Neural progenitor cell (in vitro differentiated cells): ENCODE data around the gene NEDD4L. TPM values are rescaled to one million over a fixed set of nuclear protein-coding genes. Genes with fewer than 3 reads are reported as not detected.

Experiments
- DNase-seq: peaks from one replicate; pipeline ENCODE4 v3.0.0-alpha.2; 2016; ENCODE audit warnings: low spot score
- H2AFZ ChIP-seq: fragments of 200-600 bp; sonication (generic); replicated peaks from 2 replicates; pipeline ENCODE4 v1.6.1; 2016; ENCODE audit warnings: antibody characterized with exemption
- H3F3A ChIP-seq: fragments of 200-600 bp; sonication (generic); 2 replicates; pipeline ENCODE4 v1.6.1; 2016; ENCODE audit warnings: antibody characterized with exemption, low read depth
- H3K27ac ChIP-seq: fragments of 200-600 bp; sonication (generic); 2 replicates; pipeline ENCODE4 v1.5.1; 2016; ENCODE audit warnings: mild to moderate bottlenecking
- H3K27me3 ChIP-seq: fragments of 200-600 bp; sonication (generic); 2 replicates; pipeline ENCODE4 v1.6.1; 2016; ENCODE audit warnings: mild to moderate bottlenecking, moderate library complexity
- H3K36me3 ChIP-seq: fragments of 200-600 bp; sonication (generic); 2 replicates; pipeline ENCODE4 v1.5.1; 2016
- H3K4me1 ChIP-seq: fragments of 200-600 bp; sonication (generic); 2 replicates; pipeline ENCODE4 v1.6.1; 2016; ENCODE audit warnings: mixed run types
- H3K4me2 ChIP-seq: fragments of 200-600 bp; sonication (generic); 2 replicates; pipeline ENCODE4 v1.6.1; 2016
- H3K4me3 ChIP-seq: fragments of 200-600 bp; sonication (generic); 2 replicates; pipeline ENCODE4 v1.5.1; 2016
- H3K79me2 ChIP-seq: fragments of 200-600 bp; sonication (generic); 2 replicates; pipeline ENCODE4 v1.6.1; 2016; ENCODE audit warnings: low read depth
- H3K9ac ChIP-seq: fragments of 200-600 bp; sonication (generic); 2 replicates; pipeline ENCODE4 v1.6.1; 2016
- H3K9me3 ChIP-seq: fragments of 200-600 bp; sonication (generic); 2 replicates; pipeline ENCODE4 v1.5.1; 2016; ENCODE audit warnings: low read depth
- H4K20me1 ChIP-seq: fragments of 200-600 bp; sonication (generic); 2 replicates; pipeline ENCODE4 v1.6.1; 2016; ENCODE audit warnings: low read depth
- H3K27ac Mint-ChIP-seq: 3 replicates; pipeline ENCODE4 v1.8.0; 2021; ENCODE audit warnings: mixed read lengths
- H3K27me3 Mint-ChIP-seq: 2 replicates; pipeline ENCODE4 v1.8.0; 2022; ENCODE audit warnings: low read depth, mild to moderate bottlenecking, inconsistent platforms, moderate library complexity, mixed read lengths; ENCODE audit not compliant: insufficient read depth
- H3K36me3 Mint-ChIP-seq: 3 replicates; pipeline ENCODE4 v1.8.0; 2021; ENCODE audit warnings: mixed read lengths
- H3K4me1 Mint-ChIP-seq: 3 replicates; pipeline ENCODE4 v1.8.0; 2021; ENCODE audit warnings: mixed read lengths
- H3K4me3 Mint-ChIP-seq: 3 replicates; pipeline ENCODE4 v1.8.0; 2021; ENCODE audit warnings: mild to moderate bottlenecking, moderate library complexity, mixed read lengths
- H3K9me3 Mint-ChIP-seq: 3 replicates; pipeline ENCODE4 v1.8.0; 2020; ENCODE audit warnings: mixed read lengths
- CTCF ChIP-seq: fragments of 200-600 bp; sonication (generic); IDR thresholded peaks from 2 replicates; pipeline ENCODE4 v1.5.1; 2017; ENCODE audit warnings: antibody characterized with exemption, mild to moderate bottlenecking
- EZH2 ChIP-seq: fragments of 200-600 bp; sonication (generic); IDR thresholded peaks from 2 replicates; pipeline ENCODE4 v1.6.1; 2017; ENCODE audit warnings: antibody characterized with exemption, mild to moderate bottlenecking, moderate library complexity
- EZH2phosphoT487 ChIP-seq: fragments of 200-600 bp; sonication (generic); IDR thresholded peaks from 2 replicates; pipeline ENCODE4 v1.6.1; 2017; ENCODE audit warnings: antibody characterized with exemption
- total RNA-seq: library from RNA; depleted of rRNA; stranded (reverse); fragments of >200 nt; gene quantifications from 2 replicates; pipeline ENCODE4 v1.2.3, GENCODE V29; 2015; ENCODE audit warnings: low replicate concordance

The NEDD4L gene
- total RNA-seq, 1 donor from 2014 or later = 55.5 TPM

DNA sequence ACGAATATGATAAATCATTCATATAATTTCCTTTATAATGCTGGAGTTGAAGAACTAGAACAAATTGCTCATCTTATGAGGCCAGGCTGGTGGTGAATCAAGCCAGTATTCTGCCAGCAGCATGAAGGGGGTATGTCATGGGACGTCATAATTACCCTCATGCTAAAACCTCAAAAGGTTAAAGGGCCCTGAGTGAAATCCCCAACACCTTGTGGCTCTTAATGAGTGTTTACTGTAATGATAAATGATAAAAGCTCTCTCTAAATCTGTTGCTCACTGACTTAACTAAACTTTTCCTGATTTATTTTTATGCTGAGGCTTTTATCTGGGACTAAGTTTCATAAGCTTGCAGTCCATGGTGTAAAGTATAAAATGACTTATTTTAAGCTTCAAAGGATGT, 18.3 kb upstream of the NEDD4L start:
- H2AFZ ChIP-seq = no peak overlapping the region
- H3K27ac ChIP-seq = no peak overlapping the region
- no peaks in the 10 kb centered on the region for H3K9me3 ChIP-seq
- Mint-ChIP-seq H3K36me3 (no peaks in the 10 kb centered on the region), H3K9me3 (no peaks in the 10 kb centered on the region), H3K4me1 (peaks cover 23% of the 10 kb centered on the region), H3K27ac (no peak overlapping the region), H3K27me3 (peaks cover 2% of the 10 kb centered on the region), H3K4me3 (no peak overlapping the region)
- H3K9ac ChIP-seq = no peak overlapping the region
- H3K4me3 ChIP-seq = no peak overlapping the region
- H3K4me1 ChIP-seq = peaks cover 40% of the 10 kb centered on the region
- H3K36me3 ChIP-seq = no peaks in the 10 kb centered on the region
- peaks cover 39% of the 10 kb centered on the region for H3F3A ChIP-seq
- TF ChIP-seq EZH2phosphoT487 (no peak), CTCF (no peak), EZH2 (no peak)
- no peak overlapping the region for H3K4me2 ChIP-seq
- H3K79me2 ChIP-seq = no peaks in the 10 kb centered on the region
- no peak for DNase-seq
- no peaks in the 10 kb centered on the region for H4K20me1 ChIP-seq
- no peaks in the 10 kb centered on the region for H3K27me3 ChIP-seq

DNA sequence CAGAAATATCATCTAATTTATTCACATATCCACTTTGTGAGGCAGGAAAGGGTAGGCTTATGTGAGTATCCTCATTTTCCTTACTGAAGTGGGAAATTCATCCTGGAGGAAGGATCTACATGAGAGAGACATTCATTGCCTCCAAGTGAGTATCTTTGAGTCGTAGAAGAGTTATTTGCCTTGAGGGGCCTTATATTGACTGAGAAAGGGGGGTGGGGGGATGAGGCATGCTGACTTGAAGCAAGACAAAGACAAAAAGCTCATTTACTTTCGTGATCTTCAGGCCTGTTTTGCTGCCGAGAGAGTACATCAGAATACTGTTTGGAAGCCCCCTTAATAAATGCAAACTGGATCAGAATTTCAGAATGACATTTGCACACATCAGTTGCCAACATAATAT, 17.6 kb upstream of the NEDD4L start:
- no peaks in the 10 kb centered on the region for H3K9me3 ChIP-seq
- H3K9me3 Mint-ChIP-seq = no peaks in the 10 kb centered on the region
- no peaks in the 10 kb centered on the region for H3K27me3 ChIP-seq
- peaks cover 2% of the 10 kb centered on the region for H3K27me3 Mint-ChIP-seq
- H3K4me3 ChIP-seq = no peak overlapping the region
- H3K4me1 Mint-ChIP-seq = peaks cover 23% of the 10 kb centered on the region
- H3F3A ChIP-seq = peaks cover 39% of the 10 kb centered on the region
- no peaks in the 10 kb centered on the region for H3K36me3 ChIP-seq
- no peak overlapping the region for H2AFZ ChIP-seq
- DNase-seq = peak; percentile 9
- no peak overlapping the region for H3K4me3 Mint-ChIP-seq
- H3K4me2 ChIP-seq = peak overlapping the region; percentile 26
- H3K27ac Mint-ChIP-seq = no peak overlapping the region
- H3K9ac ChIP-seq = no peak overlapping the region
- H3K4me1 ChIP-seq = peaks cover 40% of the 10 kb centered on the region
- no peaks in the 10 kb centered on the region for H3K79me2 ChIP-seq
- no peak overlapping the region for H3K27ac ChIP-seq
- TF ChIP-seq EZH2phosphoT487 (no peak), EZH2 (no peak), CTCF (no peak)
- no peaks in the 10 kb centered on the region for H4K20me1 ChIP-seq
- no peaks in the 10 kb centered on the region for H3K36me3 Mint-ChIP-seq

GRCh38 chr18:58026857-58027256, 17.2 kb upstream of the NEDD4L start:
- Mint-ChIP-seq H3K27me3 (peaks cover 2% of the 10 kb centered on the region), H3K36me3 (no peaks in the 10 kb centered on the region), H3K27ac (no peak overlapping the region), H3K9me3 (no peaks in the 10 kb centered on the region), H3K4me1 (peaks cover 23% of the 10 kb centered on the region), H3K4me3 (no peak overlapping the region)
- Histone ChIP-seq H3K27ac (no peak overlapping the region), H3K9me3 (no peaks in the 10 kb centered on the region), H3K4me1 (peaks cover 40% of the 10 kb centered on the region), H3K36me3 (no peaks in the 10 kb centered on the region), H3K27me3 (no peaks in the 10 kb centered on the region), H3F3A (peaks cover 39% of the 10 kb centered on the region), H3K4me2 (peak overlapping the region; percentile 26), H3K9ac (no peak overlapping the region), H2AFZ (no peak overlapping the region), H3K4me3 (no peak overlapping the region), H3K79me2 (no peaks in the 10 kb centered on the region), H4K20me1 (no peaks in the 10 kb centered on the region)
- TF ChIP-seq CTCF (no peak), EZH2 (no peak), EZH2phosphoT487 (no peak)
- DNase-seq = peak; percentile 13
